GM12878 (cell line): ENCODE data around the gene GDNF. TPM values are rescaled to one million over a fixed set of nuclear protein-coding genes. Genes with fewer than 3 reads are reported as not detected.
A peak's percentile ranks its signal among the peaks of the same experiment; 100 is the strongest.

ENCODE experiments used
- ATF7 ChIP-seq: fragments of 450-650 bp; IDR thresholded peaks from 2 replicates; pipeline ENCODE4 v1.6.1; 2016; ENCODE audit warnings: low read depth, mild to moderate bottlenecking
- BCLAF1 ChIP-seq: fragments of 450-650 bp; IDR thresholded peaks from 2 replicates; pipeline ENCODE4 v1.6.1; 2017; ENCODE audit warnings: antibody characterized with exemption, mild to moderate bottlenecking, moderate library complexity
- CTCF ChIP-seq, 3 experiments: IDR thresholded peaks in 2 of 3; conservative IDR thresholded peaks in 1 of 3; 2 replicates each; pipeline ENCODE4 v1.5.1; 2011; ENCODE audit warnings: low read depth in 3 of 3, low read length in 3 of 3, mild to moderate bottlenecking in 3 of 3, control low read depth in 2 of 3, moderate library complexity in 2 of 3, inconsistent platforms in 1 of 3, mixed read lengths in 1 of 3; ENCODE audit not compliant: control insufficient read depth in 2 of 3, insufficient read depth in 1 of 3; ENCODE audit errors: extremely low read depth in 1 of 3
- E2F8 ChIP-seq: fragments of 450-650 bp; IDR thresholded peaks from 2 replicates; pipeline ENCODE4 v1.6.1; 2018; ENCODE audit warnings: mild to moderate bottlenecking, low read depth, moderate library complexity; ENCODE audit not compliant: partially characterized antibody
- ELK1 ChIP-seq: IDR thresholded peaks from 2 replicates; pipeline ENCODE4 v1.6.1; 2012; ENCODE audit warnings: low read depth, low read length, improper control_type of control experiment
- ETV6 ChIP-seq, 2 experiments: fragments of 450-650 bp in 1 of 2; IDR thresholded peaks in 1 of 2; conservative IDR thresholded peaks in 1 of 2; 2 replicates each; pipeline ENCODE4 v1.6.1; 2014; ENCODE audit warnings: antibody characterized with exemption in 1 of 2, borderline replicate concordance in 1 of 2, low read depth in 1 of 2, mild to moderate bottlenecking in 1 of 2, moderate library complexity in 1 of 2
- FOXK2 ChIP-seq: fragments of 450-650 bp; IDR thresholded peaks from 2 replicates; pipeline ENCODE4 v1.6.1; 2017; ENCODE audit warnings: mild to moderate bottlenecking, moderate library complexity
- IKZF1 ChIP-seq: fragments of 450-650 bp; conservative IDR thresholded peaks from 2 replicates; pipeline ENCODE4 v1.6.1; 2017; ENCODE audit warnings: antibody characterized with exemption, mild to moderate bottlenecking
- IRF4 ChIP-seq: IDR thresholded peaks from 2 replicates; pipeline ENCODE4 v1.6.1; 2011; ENCODE audit warnings: low read depth, low read length
- MTA3 ChIP-seq: IDR thresholded peaks from 2 replicates; pipeline ENCODE4 v1.6.1; 2012; ENCODE audit warnings: low read length, inconsistent platforms, borderline replicate concordance
- NFIC ChIP-seq: IDR thresholded peaks from 2 replicates; pipeline ENCODE4 v1.6.1; 2012; ENCODE audit warnings: low read depth, mild to moderate bottlenecking, inconsistent platforms, low read length, moderate library complexity
- RB1 ChIP-seq: fragments of 450-650 bp; formaldehyde crosslinking; IDR thresholded peaks from 2 replicates; pipeline ENCODE4 v1.6.1; 2017; ENCODE audit warnings: mild to moderate bottlenecking, borderline replicate concordance
- STAT3 ChIP-seq: IDR thresholded peaks from 2 replicates; pipeline ENCODE4 v1.6.1; 2011; ENCODE audit warnings: low read depth, low read length, improper control_type of control experiment
- SUPT20H ChIP-seq: IDR thresholded peaks from 2 replicates; pipeline ENCODE4 v1.6.1; 2011; ENCODE audit warnings: low read depth, mild to moderate bottlenecking, low read length, moderate library complexity, borderline replicate concordance; ENCODE audit not compliant: control insufficient read depth
- TAF1 ChIP-seq: IDR thresholded peaks from 2 replicates; pipeline ENCODE4 v1.6.1; 2011; ENCODE audit warnings: mild to moderate bottlenecking, low read depth, low read length, borderline replicate concordance
- ZZZ3 ChIP-seq: IDR thresholded peaks from 2 replicates; pipeline ENCODE4 v1.6.1; 2011; ENCODE audit warnings: low read depth; ENCODE audit not compliant: control insufficient read depth, insufficient read length
- polyA plus RNA-seq, 11 experiments: library from polyadenylated mRNA; depleted of rRNA in 4 of 11; unstranded in 6 of 11; stranded (reverse) in 5 of 11; fragments of >200 nt; fragmentation: Nextera tagmentation in 4 of 11; fragmentation: Illumina TruSeq in 1 of 11; extraction: Ambion mirVana in 4 of 11; extraction: Trizol in 1 of 11; gene quantifications; 1 replicate in 1 of 11; 2 replicates in 10 of 11; pipeline versions ENCODE4 v1.2.1 to v1.2.3, GENCODE V29; 2011 to 2016; ENCODE audit warnings: inconsistent platforms in 2 of 11, missing spikeins in 2 of 11, low read depth in 1 of 11
- total RNA-seq, 4 experiments: library from RNA; depleted of rRNA in 3 of 4; stranded (reverse); fragments of >200 nt in 3 of 4; fragmentation: Illumina TruSeq in 1 of 4; extraction: Trizol in 1 of 4; gene quantifications; 2 replicates each; pipeline versions ENCODE4 v1.2.1 to v1.2.3, GENCODE V29; 2013 to 2021
- TF ChIP-seq, protein P1 (sequence below): fragments of 450-650 bp; IDR thresholded peaks from 2 replicates; pipeline ENCODE4 v1.6.1; 2017; ENCODE audit warnings: low read depth, mild to moderate bottlenecking, moderate library complexity
- TF ChIP-seq, protein P2 (sequence below): IDR thresholded peaks from 2 replicates; pipeline ENCODE4 v1.6.1; 2012; ENCODE audit warnings: low read depth, low read length, improper control_type of control experiment

Gene GDNF
- total and polyA plus RNA-seq, 10 of the 15 experiments (the other 5 are each of a cell fraction or from before 2014, with no cell fraction given), result not detected

DNA sequence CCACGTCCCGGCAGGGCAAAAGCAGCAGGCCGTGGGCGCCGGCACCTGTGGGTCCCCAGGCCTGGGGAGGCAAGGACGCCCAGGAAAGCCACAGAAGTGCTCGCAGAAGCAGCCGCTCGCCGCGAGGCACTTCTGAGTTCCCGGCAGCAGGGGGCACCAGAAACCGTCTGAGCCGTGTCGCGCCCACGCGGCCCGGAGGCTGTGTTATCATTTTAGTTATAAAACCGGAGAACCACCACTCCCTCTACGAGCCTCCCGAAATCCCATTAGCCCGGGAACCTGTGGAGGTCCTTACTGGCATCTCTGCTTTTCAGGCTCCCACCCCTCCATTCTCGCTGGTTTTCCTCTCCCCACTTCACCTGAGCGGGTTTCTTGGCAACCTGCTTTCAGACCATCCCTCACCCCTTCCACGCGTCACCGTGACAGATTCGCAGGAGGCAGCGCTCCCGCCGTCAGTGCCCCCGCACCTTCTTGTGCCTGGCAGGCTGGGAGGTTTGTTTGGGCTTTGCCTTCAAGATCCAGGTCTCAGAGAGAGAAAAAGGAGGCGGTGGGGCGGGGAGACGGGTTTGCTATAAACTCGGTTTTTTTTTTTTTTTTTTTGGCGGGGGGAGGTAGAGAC, 2.3 kb downstream of the GDNF start (continued):
- no peak for TF ChIP-seq STAT3
- TF ChIP-seq BCLAF1, result no peak
- no peak for TF ChIP-seq TAF1
- TF ChIP-seq ATF7, result no peak
- TF ChIP-seq IRF4, result no peak
- no peak for TF ChIP-seq ELK1
- TF ChIP-seq SUPT20H, result no peak
- 0 out of 2 replicates have a peak, but pooled peaks have one; percentile 11 for TF ChIP-seq IKZF1
- TF ChIP-seq, protein P1, sequence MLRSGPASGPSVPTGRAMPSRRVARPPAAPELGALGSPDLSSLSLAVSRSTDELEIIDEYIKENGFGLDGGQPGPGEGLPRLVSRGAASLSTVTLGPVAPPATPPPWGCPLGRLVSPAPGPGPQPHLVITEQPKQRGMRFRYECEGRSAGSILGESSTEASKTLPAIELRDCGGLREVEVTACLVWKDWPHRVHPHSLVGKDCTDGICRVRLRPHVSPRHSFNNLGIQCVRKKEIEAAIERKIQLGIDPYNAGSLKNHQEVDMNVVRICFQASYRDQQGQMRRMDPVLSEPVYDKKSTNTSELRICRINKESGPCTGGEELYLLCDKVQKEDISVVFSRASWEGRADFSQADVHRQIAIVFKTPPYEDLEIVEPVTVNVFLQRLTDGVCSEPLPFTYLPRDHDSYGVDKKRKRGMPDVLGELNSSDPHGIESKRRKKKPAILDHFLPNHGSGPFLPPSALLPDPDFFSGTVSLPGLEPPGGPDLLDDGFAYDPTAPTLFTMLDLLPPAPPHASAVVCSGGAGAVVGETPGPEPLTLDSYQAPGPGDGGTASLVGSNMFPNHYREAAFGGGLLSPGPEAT, result no peak
- TF ChIP-seq, protein P2, sequence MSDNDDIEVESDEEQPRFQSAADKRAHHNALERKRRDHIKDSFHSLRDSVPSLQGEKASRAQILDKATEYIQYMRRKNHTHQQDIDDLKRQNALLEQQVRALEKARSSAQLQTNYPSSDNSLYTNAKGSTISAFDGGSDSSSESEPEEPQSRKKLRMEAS, result 0 out of 2 replicates have a peak, but pooled peaks have one; percentile 24
- no peak for TF ChIP-seq E2F8
- TF ChIP-seq ZZZ3, result no peak
- no peak for TF ChIP-seq MTA3
- TF ChIP-seq FOXK2, result no peak
- TF ChIP-seq ETV6 (conservative IDR thresholded peaks at IDR 0.05 in 1 of 2, IDR thresholded peaks at IDR 0.05 in 1 of 2; ENCODE audit: borderline replicate concordance in 1 of 2, low read depth in 1 of 2), result no peak
- peak; percentile 85 to 94 (median 92) for TF ChIP-seq CTCF (IDR thresholded peaks at IDR 0.05 in 2 of 3, conservative IDR thresholded peaks at IDR 0.05 in 1 of 3; ENCODE audit: control insufficient read depth in 2 of 3, extremely low read depth in 1 of 3, insufficient read depth in 1 of 3, low read depth in 3 of 3, low read length in 3 of 3)
- TF ChIP-seq NFIC, result no peak
- no peak for TF ChIP-seq RB1
